GM23338 (cell line): Measurements from ENCODE around the gene FRY. TPM values are rescaled to one million over a fixed set of nuclear protein-coding genes. Genes with fewer than 3 reads are reported as not detected.

Experiments
- ATAC-seq: fragments of 200-7000 bp; cut with Tn5 transposase; 3 replicates; pipeline ENCODE4 v1.9.1; 2020
- DNase-seq: peaks from one replicate; pipeline ENCODE4 v3.0.0-alpha.2; 2015; ENCODE audit warnings: low spot score
- H2AFZ ChIP-seq: fragments of 200-600 bp; sonication (generic); 2 replicates; pipeline ENCODE4 v1.8.0; 2016; ENCODE audit warnings: antibody characterized with exemption, mild to moderate bottlenecking, moderate library complexity
- H3F3A ChIP-seq: fragments of 200-600 bp; sonication (generic); replicated peaks from 2 replicates; pipeline ENCODE4 v1.8.0; 2017; ENCODE audit warnings: antibody characterized with exemption, mixed run types, low read depth
- H3K27ac ChIP-seq: fragments of 200-600 bp; sonication (generic); 2 replicates; pipeline ENCODE4 v1.6.1; 2016; ENCODE audit warnings: low read depth
- H3K27me3 ChIP-seq: fragments of 200-600 bp; sonication (generic); 2 replicates; pipeline ENCODE4 v1.8.0; 2016; ENCODE audit warnings: mild to moderate bottlenecking, mixed run types, moderate library complexity; ENCODE audit not compliant: insufficient read depth
- H3K36me3 ChIP-seq: fragments of 200-600 bp; sonication (generic); 2 replicates; pipeline ENCODE4 v1.8.0; 2016; ENCODE audit warnings: mild to moderate bottlenecking; ENCODE audit not compliant: insufficient read depth
- H3K4me1 ChIP-seq: fragments of 200-600 bp; sonication (generic); 2 replicates; pipeline ENCODE4 v1.8.0; 2016; ENCODE audit warnings: mild to moderate bottlenecking, moderate library complexity; ENCODE audit not compliant: insufficient read depth
- H3K4me2 ChIP-seq: fragments of 200-600 bp; sonication (generic); 2 replicates; pipeline ENCODE4 v1.7.1; 2017; ENCODE audit warnings: mixed run types
- H3K4me3 ChIP-seq: fragments of 200-600 bp; sonication (generic); 2 replicates; pipeline ENCODE4 v1.6.1; 2016; ENCODE audit warnings: mixed run types
- H3K79me2 ChIP-seq: fragments of 200-600 bp; sonication (generic); replicated peaks from 2 replicates; pipeline ENCODE4 v1.8.0; 2017; ENCODE audit warnings: mild to moderate bottlenecking; ENCODE audit not compliant: insufficient read depth
- H3K9me2 ChIP-seq: fragments of 200-600 bp; sonication (generic); 2 replicates; pipeline ENCODE4 v1.8.0; 2017; ENCODE audit not compliant: insufficient read depth
- H4K20me1 ChIP-seq: fragments of 200-600 bp; sonication (generic); replicated peaks from 2 replicates; pipeline ENCODE4 v1.8.0; 2017; ENCODE audit warnings: mild to moderate bottlenecking; ENCODE audit not compliant: insufficient read depth
- H3K27ac Mint-ChIP-seq: 2 replicates; pipeline ENCODE4 v1.8.0; 2020; ENCODE audit warnings: inconsistent platforms, mild to moderate bottlenecking, moderate library complexity, mixed read lengths
- H3K27me3 Mint-ChIP-seq: 3 replicates; pipeline ENCODE4 v1.8.0; 2022; ENCODE audit warnings: low read depth, mild to moderate bottlenecking, moderate library complexity, mixed read lengths, inconsistent platforms; ENCODE audit not compliant: insufficient read depth, poor library complexity
- H3K36me3 Mint-ChIP-seq: 3 replicates; pipeline ENCODE4 v1.8.0; 2021; ENCODE audit warnings: low read depth, mild to moderate bottlenecking, inconsistent platforms, moderate library complexity, mixed read lengths
- H3K4me1 Mint-ChIP-seq: 3 replicates; pipeline ENCODE4 v1.8.0; 2020; ENCODE audit warnings: mild to moderate bottlenecking, inconsistent platforms, mixed read lengths
- H3K4me3 Mint-ChIP-seq: 3 replicates; pipeline ENCODE4 v1.8.0; 2021; ENCODE audit warnings: moderate library complexity, mild to moderate bottlenecking, inconsistent platforms, mixed read lengths
- H3K9me3 Mint-ChIP-seq: 3 replicates; pipeline ENCODE4 v1.8.0; 2020; ENCODE audit warnings: moderate library complexity, mild to moderate bottlenecking, inconsistent platforms, mixed read lengths
- CREB1 ChIP-seq: fragments of 250-450 bp; sonication (Bioruptor Pico); IDR thresholded peaks from 2 replicates; pipeline ENCODE4 v1.5.0; 2020; ENCODE audit warnings: low read depth, mild to moderate bottlenecking, moderate library complexity
- CTCF ChIP-seq, 2 experiments: fragments of 200-600 bp in 1 of 2; sonication (generic) in 1 of 2; conservative IDR thresholded peaks; 2 replicates each; pipeline versions ENCODE4 v1.5.1 to v1.6.1; 2016 to 2017; ENCODE audit warnings: antibody characterized with exemption in 2 of 2, low read depth in 2 of 2, mild to moderate bottlenecking in 2 of 2, moderate library complexity in 1 of 2
- ETS1 ChIP-seq: IDR thresholded peaks from 2 replicates; pipeline ENCODE4 v1.6.1; 2016; ENCODE audit warnings: antibody characterized with exemption
- EZH2 ChIP-seq: fragments of 200-600 bp; sonication (generic); IDR thresholded peaks from one replicate; pipeline ENCODE4 v1.8.0; 2017; ENCODE audit warnings: antibody characterized with exemption, mild to moderate bottlenecking, low read depth; ENCODE audit not compliant: unreplicated experiment
- EZH2phosphoT487 ChIP-seq: fragments of 200-600 bp; sonication (generic); IDR thresholded peaks from one replicate; pipeline ENCODE4 v1.8.1; 2018; ENCODE audit warnings: antibody characterized with exemption; ENCODE audit not compliant: unreplicated experiment
- JUNB ChIP-seq: IDR thresholded peaks from one replicate; pipeline ENCODE4 v1.6.1; 2016; ENCODE audit warnings: antibody characterized with exemption; ENCODE audit not compliant: unreplicated experiment
- NANOG ChIP-seq: IDR thresholded peaks from 2 replicates; pipeline ENCODE4 v1.6.1; 2016; ENCODE audit warnings: antibody characterized with exemption, borderline replicate concordance
- POLR2AphosphoS5 ChIP-seq: IDR thresholded peaks from 2 replicates; pipeline ENCODE4 v1.6.1; 2016; ENCODE audit warnings: antibody characterized with exemption, low read depth
- STAT1 ChIP-seq: IDR thresholded peaks from one replicate; pipeline ENCODE4 v1.6.1; 2016; ENCODE audit warnings: antibody characterized with exemption; ENCODE audit not compliant: unreplicated experiment
- ZNF114 ChIP-seq: fragments of 250-450 bp; sonication (Bioruptor Pico); IDR thresholded peaks from 2 replicates; pipeline ENCODE4 v1.5.0; 2020; ENCODE audit warnings: mild to moderate bottlenecking, moderate library complexity
- ZNF331 ChIP-seq: fragments of 250-450 bp; sonication (Bioruptor Pico); IDR thresholded peaks from 2 replicates; pipeline ENCODE4 v1.5.0; 2020; ENCODE audit warnings: low read depth, mild to moderate bottlenecking, moderate library complexity
- ZNF462 ChIP-seq: fragments of 250-450 bp; sonication (Bioruptor Pico); IDR thresholded peaks from 2 replicates; pipeline ENCODE4 v1.5.0; 2020; ENCODE audit warnings: mild to moderate bottlenecking, moderate library complexity
- polyA plus RNA-seq: library from polyadenylated mRNA; unstranded; fragments of >200 nt; fragmentation: Nextera tagmentation; extraction: Ambion mirVana; gene quantifications from 2 replicates; pipeline ENCODE4 v1.2.1, GENCODE V29; 2016
- total RNA-seq: library from RNA; depleted of rRNA; stranded (reverse); fragments of >200 nt; shearing (Covaris generic); gene quantifications from 2 replicates; pipeline ENCODE4 v1.2.3, GENCODE V29; 2014
- TF ChIP-seq, protein P1 (sequence below): IDR thresholded peaks from one replicate; pipeline ENCODE4 v1.6.1; 2018; ENCODE audit warnings: antibody characterized with exemption; ENCODE audit not compliant: unreplicated experiment

FRY gene
- total and polyA plus RNA-seq, 2 experiments from 2014 or later, result 2.4 to 10.1 TPM

- Mint-ChIP-seq H3K36me3 (no peaks in the 10 kb centered on the region), H3K27ac (no peak overlapping the region), H3K9me3 (no peaks in the 10 kb centered on the region), H3K4me1 (peaks cover 3% of the 10 kb centered on the region; the same call in 1 of the 3 replicates), H3K27me3 (peaks cover 3% of the 10 kb centered on the region), H3K4me3 (no peak overlapping the region)
- H3K4me3 ChIP-seq, result no peak overlapping the region
- H3K36me3 ChIP-seq, result no peaks in the 10 kb centered on the region
- TF ChIP-seq NANOG, result no peak
- TF ChIP-seq, protein P1, sequence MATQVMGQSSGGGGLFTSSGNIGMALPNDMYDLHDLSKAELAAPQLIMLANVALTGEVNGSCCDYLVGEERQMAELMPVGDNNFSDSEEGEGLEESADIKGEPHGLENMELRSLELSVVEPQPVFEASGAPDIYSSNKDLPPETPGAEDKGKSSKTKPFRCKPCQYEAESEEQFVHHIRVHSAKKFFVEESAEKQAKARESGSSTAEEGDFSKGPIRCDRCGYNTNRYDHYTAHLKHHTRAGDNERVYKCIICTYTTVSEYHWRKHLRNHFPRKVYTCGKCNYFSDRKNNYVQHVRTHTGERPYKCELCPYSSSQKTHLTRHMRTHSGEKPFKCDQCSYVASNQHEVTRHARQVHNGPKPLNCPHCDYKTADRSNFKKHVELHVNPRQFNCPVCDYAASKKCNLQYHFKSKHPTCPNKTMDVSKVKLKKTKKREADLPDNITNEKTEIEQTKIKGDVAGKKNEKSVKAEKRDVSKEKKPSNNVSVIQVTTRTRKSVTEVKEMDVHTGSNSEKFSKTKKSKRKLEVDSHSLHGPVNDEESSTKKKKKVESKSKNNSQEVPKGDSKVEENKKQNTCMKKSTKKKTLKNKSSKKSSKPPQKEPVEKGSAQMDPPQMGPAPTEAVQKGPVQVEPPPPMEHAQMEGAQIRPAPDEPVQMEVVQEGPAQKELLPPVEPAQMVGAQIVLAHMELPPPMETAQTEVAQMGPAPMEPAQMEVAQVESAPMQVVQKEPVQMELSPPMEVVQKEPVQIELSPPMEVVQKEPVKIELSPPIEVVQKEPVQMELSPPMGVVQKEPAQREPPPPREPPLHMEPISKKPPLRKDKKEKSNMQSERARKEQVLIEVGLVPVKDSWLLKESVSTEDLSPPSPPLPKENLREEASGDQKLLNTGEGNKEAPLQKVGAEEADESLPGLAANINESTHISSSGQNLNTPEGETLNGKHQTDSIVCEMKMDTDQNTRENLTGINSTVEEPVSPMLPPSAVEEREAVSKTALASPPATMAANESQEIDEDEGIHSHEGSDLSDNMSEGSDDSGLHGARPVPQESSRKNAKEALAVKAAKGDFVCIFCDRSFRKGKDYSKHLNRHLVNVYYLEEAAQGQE, result no peak
- TF ChIP-seq POLR2AphosphoS5, result no peak
- no peak for TF ChIP-seq STAT1
- no peak for TF ChIP-seq CTCF (conservative IDR thresholded peaks at IDR 0.05; ENCODE audit: low read depth in 2 of 2)
- no peak for TF ChIP-seq EZH2
- no peak for TF ChIP-seq ZNF114 (CRISPR knock-in tag)
- no peak for TF ChIP-seq JUNB
- TF ChIP-seq EZH2phosphoT487, result no peak
- TF ChIP-seq ETS1, result no peak
- TF ChIP-seq ZNF462, result no peak
- TF ChIP-seq ZNF331, result no peak
- TF ChIP-seq CREB1 (CRISPR knock-in tag), result no peak
- ATAC-seq, result no peak
- H3K4me1 ChIP-seq, result peaks cover 2% of the 10 kb centered on the region; the same call in 1 of the 2 replicates
- H4K20me1 ChIP-seq, result no peaks in the 10 kb centered on the region
- no peaks in the 10 kb centered on the region for H3K27me3 ChIP-seq
- DNase-seq, result no peak
- H3K9me2 ChIP-seq, result no peaks in the 10 kb centered on the region
- no peak overlapping the region for H3K27ac ChIP-seq
- H3K79me2 ChIP-seq, result no peaks in the 10 kb centered on the region
- H3F3A ChIP-seq, result no peaks in the 10 kb centered on the region
- H2AFZ ChIP-seq, result no peak overlapping the region
- no peak overlapping the region for H3K4me2 ChIP-seq
Measured at GRCh38 chr13:32224916-32225315, 193.3 kb downstream of the FRY start.
